Testis (tissue), 3 donors: ENCODE data around the gene PRM3. TPM values are rescaled to one million over a fixed set of nuclear protein-coding genes. Genes with fewer than 3 reads are reported as not detected.

Source experiments
- DNase-seq: peaks from one replicate; pipeline ENCODE4 v3.0.0-alpha.2; 2019
- H3K27ac ChIP-seq, 2 donors: fragments of 200-600 bp; sonication (generic); one replicate each; pipeline ENCODE4 v1.5.1; 2019
- H3K27me3 ChIP-seq: fragments of 200-600 bp; sonication (generic); one replicate; pipeline ENCODE4 v1.5.1; 2019
- H3K36me3 ChIP-seq: fragments of 200-600 bp; sonication (generic); one replicate; pipeline ENCODE4 v1.5.1; 2017; ENCODE audit warnings: low read depth; ENCODE audit errors: missing control alignments
- H3K4me1 ChIP-seq: fragments of 200-600 bp; sonication (generic); one replicate; pipeline ENCODE4 v1.5.1; 2019
- H3K4me3 ChIP-seq, 2 donors: fragments of 200-600 bp; sonication (generic); one replicate each; pipeline ENCODE4 v1.5.1; 2017 to 2019
- H3K9me3 ChIP-seq: fragments of 200-600 bp; sonication (generic); one replicate; pipeline ENCODE4 v1.5.1; 2017
- POLR2A ChIP-seq: fragments of 450-650 bp; IDR thresholded peaks from one replicate; pipeline ENCODE4 v1.6.1; 2017; ENCODE audit warnings: antibody characterized with exemption, mild to moderate bottlenecking, moderate library complexity
- WGBS, 2 donors: methylation state at CpG; one replicate each; pipeline ENCODE4 v1.1.5; 2018; 5-methylcytosine and 5-hydroxymethylcytosine counted together
- intact Hi-C: fragments of 100-400 bp; cut with DNase I; formaldehyde crosslinking; loops from one replicate; pipeline ENCODE4 v1.15.1; 2023; ENCODE audit warnings: low total_unique reads
- polyA plus RNA-seq: library from polyadenylated mRNA; stranded (reverse); fragments of 350-450 nt; fragmentation: Illumina TruSeq; extraction: RNeasy Lipid Tissue Mini Kit (QIAGEN cat#74804); gene quantifications from one replicate; pipeline ENCODE4 v1.2.3, GENCODE V29; 2014; ENCODE audit warnings: low read depth, low replicate concordance; ENCODE audit not compliant: insufficient read depth
- total RNA-seq, 2 donors: library from RNA; depleted of rRNA; stranded (reverse); fragments of >200 nt; gene quantifications; one replicate each; pipeline ENCODE4 v1.2.3, GENCODE V29; 2016
- TF ChIP-seq, protein P1 (sequence below), 3 experiments: fragments of 450-650 bp in 2 of 3; fragments of 200-600 bp in 1 of 3; sonication (generic) in 1 of 3; IDR thresholded peaks; one replicate each; pipeline ENCODE4 v1.5.1; 2016 to 2019; ENCODE audit warnings: antibody characterized with exemption in 3 of 3, mild to moderate bottlenecking in 2 of 3, moderate library complexity in 1 of 3

The PRM3 gene
- total and polyA plus RNA-seq, 3 donors from 2014 or later, result 51.1 to 383 (median 109) TPM

DNA sequence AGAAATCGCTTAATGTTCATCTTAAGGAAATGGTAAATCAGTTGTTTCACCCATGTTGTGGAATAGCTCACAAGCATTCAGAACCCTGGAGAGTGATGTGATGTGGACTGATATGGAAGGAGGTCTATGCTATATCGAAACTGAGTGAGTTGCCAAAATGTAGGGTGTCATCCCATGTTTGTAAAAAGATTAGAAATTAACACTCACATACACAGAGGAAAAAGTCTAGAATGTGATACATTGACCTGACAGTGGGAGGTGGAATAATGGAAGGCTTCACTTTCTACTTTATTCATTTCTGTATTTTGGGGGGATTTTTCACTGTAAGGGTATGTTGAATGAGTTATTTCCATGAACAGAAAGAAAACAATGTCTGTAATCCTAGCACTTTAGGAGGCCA lies 12.4 kb upstream of the PRM3 start:
- no peak for DNase-seq
- 84 to 98% methylated on average over 2 of the region's 2 CpGs for WGBS, 2 donors

GRCh38 chr16:11283820-11284248 lies 10.4 kb upstream of the PRM3 start:
- TF ChIP-seq, protein P1, sequence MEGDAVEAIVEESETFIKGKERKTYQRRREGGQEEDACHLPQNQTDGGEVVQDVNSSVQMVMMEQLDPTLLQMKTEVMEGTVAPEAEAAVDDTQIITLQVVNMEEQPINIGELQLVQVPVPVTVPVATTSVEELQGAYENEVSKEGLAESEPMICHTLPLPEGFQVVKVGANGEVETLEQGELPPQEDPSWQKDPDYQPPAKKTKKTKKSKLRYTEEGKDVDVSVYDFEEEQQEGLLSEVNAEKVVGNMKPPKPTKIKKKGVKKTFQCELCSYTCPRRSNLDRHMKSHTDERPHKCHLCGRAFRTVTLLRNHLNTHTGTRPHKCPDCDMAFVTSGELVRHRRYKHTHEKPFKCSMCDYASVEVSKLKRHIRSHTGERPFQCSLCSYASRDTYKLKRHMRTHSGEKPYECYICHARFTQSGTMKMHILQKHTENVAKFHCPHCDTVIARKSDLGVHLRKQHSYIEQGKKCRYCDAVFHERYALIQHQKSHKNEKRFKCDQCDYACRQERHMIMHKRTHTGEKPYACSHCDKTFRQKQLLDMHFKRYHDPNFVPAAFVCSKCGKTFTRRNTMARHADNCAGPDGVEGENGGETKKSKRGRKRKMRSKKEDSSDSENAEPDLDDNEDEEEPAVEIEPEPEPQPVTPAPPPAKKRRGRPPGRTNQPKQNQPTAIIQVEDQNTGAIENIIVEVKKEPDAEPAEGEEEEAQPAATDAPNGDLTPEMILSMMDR (IDR thresholded peaks at IDR 0.05), result no peak
- TF ChIP-seq POLR2A, result no peak
- Histone ChIP-seq H3K27me3 (no peaks in the 10 kb centered on the region), H3K4me3 (no peak overlapping the region), H3K9me3 (no peaks in the 10 kb centered on the region), H3K36me3 (no peaks in the 10 kb centered on the region), H3K4me1 (no peaks in the 10 kb centered on the region), H3K27ac (no peak overlapping the region)
- 60 to 64% methylated on average over 4 of the region's 4 CpGs for WGBS, 2 donors
- no peak for DNase-seq
- intact Hi-C loops, result no loop called here

More for the DNA sequence above, 12.4 kb upstream of the PRM3 start:
- Histone ChIP-seq H3K27me3 (no peaks in the 10 kb centered on the region), H3K36me3 (no peaks in the 10 kb centered on the region), H3K27ac (no peak overlapping the region), H3K9me3 (no peaks in the 10 kb centered on the region), H3K4me1 (no peaks in the 10 kb centered on the region), H3K4me3 (no peak overlapping the region)
- TF ChIP-seq, protein P1 (IDR thresholded peaks at IDR 0.05), result no peak
- TF ChIP-seq POLR2A, result no peak
- intact Hi-C loops, result no loop called here

GRCh38 chr16:11280616-11281522 lies 7.4 kb upstream of the PRM3 start, which contains the start of gene PRM1:
TSS of gene PRM1 (minus strand) at chr16:11281330. CDS start at chr16:11281238, 92 bp downstream.
- 87 to 94% methylated on average over 24 to 25 of the region's 25 CpGs for WGBS, 2 donors
- Histone ChIP-seq H3K27ac (no peak within 1 kb of the TSS), H3K9me3 (no peaks in the 10 kb centered on the region), H3K4me3 (no peak within 1 kb of the TSS), H3K27me3 (no peaks in the 10 kb centered on the region), H3K4me1 (no peaks in the 10 kb centered on the region), H3K36me3 (no peaks in the 10 kb centered on the region)
- TF ChIP-seq, protein P1 (IDR thresholded peaks at IDR 0.05), result no peak
- TF ChIP-seq POLR2A, result no peak
- intact Hi-C loops, result no loop called here
- DNase-seq, result no peak

DNA sequence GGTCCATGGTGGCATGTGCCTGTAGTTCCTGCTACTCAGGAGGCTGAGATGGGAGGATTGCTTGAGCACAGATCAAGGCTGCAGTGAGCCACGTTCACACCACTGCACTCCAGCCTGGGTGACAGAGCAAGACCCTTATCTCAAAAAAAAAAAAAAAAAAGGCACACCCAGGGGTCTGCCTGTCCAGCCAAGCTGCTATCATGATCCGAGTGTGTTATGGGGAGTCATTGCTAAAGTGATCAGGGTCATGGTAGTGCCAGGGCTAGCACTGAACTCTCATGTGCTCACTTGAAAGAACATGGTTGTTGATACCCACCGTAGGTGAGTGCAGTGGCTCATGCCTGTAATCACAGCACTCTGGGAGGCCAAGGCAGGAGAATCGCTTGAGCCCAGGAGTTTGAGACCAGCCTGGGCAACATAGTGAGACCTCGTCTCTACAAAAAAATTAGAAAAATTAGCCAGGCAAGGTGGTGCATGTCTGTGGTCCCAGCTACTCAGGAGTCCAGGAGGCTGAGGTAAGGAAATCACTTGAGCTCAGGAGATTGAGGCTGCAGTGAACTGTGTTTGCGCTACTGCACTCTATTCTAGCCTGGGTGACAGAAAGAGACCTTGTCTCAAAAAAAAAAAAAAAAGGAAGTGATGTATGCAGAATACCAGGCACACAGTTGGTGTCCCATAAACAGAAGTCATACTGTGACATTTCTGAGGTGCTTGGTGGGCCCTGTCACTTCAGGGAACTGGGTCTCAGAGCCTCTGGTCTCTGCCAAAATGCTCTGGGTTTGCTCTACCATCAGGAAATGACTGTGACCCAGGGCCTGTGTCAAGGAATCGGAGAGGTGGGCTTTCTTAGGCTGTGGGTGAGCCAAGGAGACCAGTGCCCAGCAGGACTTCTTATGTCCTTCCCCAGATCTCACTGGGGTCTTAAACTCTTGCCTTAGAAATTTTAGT lies 5.5 kb upstream of the PRM3 start:
- no peaks in the 10 kb centered on the region for H3K36me3 ChIP-seq
- no peaks in the 10 kb centered on the region for H3K27me3 ChIP-seq
- 81 to 89% methylated on average over 7 of the region's 7 CpGs for WGBS, 2 donors
- no peaks in the 10 kb centered on the region for H3K4me1 ChIP-seq
- no peak overlapping the region for H3K4me3 ChIP-seq
- intact Hi-C loops, result no loop called here
- TF ChIP-seq, protein P1 (IDR thresholded peaks at IDR 0.05), result no peak
- TF ChIP-seq POLR2A, result no peak
- H3K27ac ChIP-seq, result no peak overlapping the region
- H3K9me3 ChIP-seq, result no peaks in the 10 kb centered on the region
- no peak for DNase-seq
